PC-3 (cell line): ENCODE data around the gene IKBIP. TPM values are rescaled to one million over a fixed set of nuclear protein-coding genes. Genes with fewer than 3 reads are reported as not detected.

ENCODE experiments used
- ATAC-seq: fragments of 200-7000 bp; cut with Tn5 transposase; 2 replicates; pipeline ENCODE4 v1.9.1; 2020; ENCODE audit warnings: mild to moderate bottlenecking, moderate library complexity
- BruUV-seq: library from RNA; stranded (reverse); fragments of 400-500 nt; replicated peaks from 2 replicates; lab custom pipeline; 2021; lab: Mats Ljungman, UMichigan
- CTCF ChIA-PET: fragments of 300-600 bp; sonication (Branson Sonifier 250); formaldehyde crosslinking; loops from one replicate; lab custom pipeline; 2022; ENCODE audit warnings: antibody characterized with exemption; lab: Charles Lee
- POLR2A ChIA-PET: fragments of 300-600 bp; sonication (Branson Sonifier 250); formaldehyde crosslinking; loops from one replicate; lab custom pipeline; 2022; ENCODE audit warnings: antibody characterized with exemption; ENCODE audit not compliant: unreplicated experiment; lab: Charles Lee
- DNase-seq: peaks from one replicate; pipeline ENCODE4 v3.0.0-alpha.2; 2015
- H2AFZ ChIP-seq: fragments of 300-600 bp; sonication (generic); 2 replicates; pipeline ENCODE4 v1.6.0; 2016; ENCODE audit warnings: antibody characterized with exemption, low read length
- H3F3A ChIP-seq: fragments of 300-600 bp; sonication (generic); one replicate; pipeline ENCODE4 v1.6.0; 2017; ENCODE audit warnings: antibody characterized with exemption, low read length, control low read depth, mild to moderate bottlenecking; ENCODE audit not compliant: unreplicated experiment
- H3K27ac ChIP-seq: fragments of 300-600 bp; sonication (generic); 2 replicates; pipeline ENCODE4 v1.5.1; 2016; ENCODE audit warnings: mild to moderate bottlenecking, low read length
- H3K27me3 ChIP-seq: fragments of 300-600 bp; sonication (generic); 2 replicates; pipeline ENCODE4 v1.6.1; 2016; ENCODE audit warnings: low read length, mixed read lengths
- H3K36me3 ChIP-seq: fragments of 300-600 bp; sonication (generic); 2 replicates; pipeline ENCODE4 v1.6.1; 2016; ENCODE audit warnings: low read depth, mixed run types, low read length, mixed read lengths
- H3K4me1 ChIP-seq: fragments of 300-600 bp; sonication (generic); 2 replicates; pipeline ENCODE4 v1.5.1; 2016; ENCODE audit warnings: low read length; ENCODE audit not compliant: insufficient read depth
- H3K4me2 ChIP-seq: fragments of 300-600 bp; sonication (generic); 2 replicates; pipeline ENCODE4 v1.6.0; 2016; ENCODE audit warnings: low read length
- H3K4me3 ChIP-seq: fragments of 300-600 bp; sonication (generic); 2 replicates; pipeline ENCODE4 v1.5.1; 2016; ENCODE audit warnings: mild to moderate bottlenecking, low read length, mixed read lengths
- H3K79me2 ChIP-seq: fragments of 300-600 bp; sonication (generic); 2 replicates; pipeline ENCODE4 v1.6.1; 2017; ENCODE audit warnings: low read length, mixed read lengths
- H3K9ac ChIP-seq: fragments of 300-600 bp; sonication (generic); 2 replicates; pipeline ENCODE4 v1.6.0; 2016; ENCODE audit warnings: mild to moderate bottlenecking, low read length
- H3K9me2 ChIP-seq: fragments of 300-600 bp; sonication (generic); replicated peaks from 2 replicates; pipeline ENCODE4 v1.6.1; 2016; ENCODE audit warnings: mixed run types, low read length, mixed read lengths
- H3K9me3 ChIP-seq: fragments of 300-600 bp; sonication (generic); 2 replicates; pipeline ENCODE4 v1.6.1; 2016; ENCODE audit warnings: low read length, mixed read lengths
- H4K20me1 ChIP-seq: fragments of 300-600 bp; sonication (generic); 2 replicates; pipeline ENCODE4 v1.6.1; 2016; ENCODE audit warnings: low read length, mixed read lengths
- CTCF ChIP-seq: fragments of 300-600 bp; sonication (generic); conservative IDR thresholded peaks from 2 replicates; pipeline ENCODE4 v1.5.1; 2017; ENCODE audit warnings: antibody characterized with exemption, low read depth, mild to moderate bottlenecking, low read length
- EZH2 ChIP-seq: fragments of 300-600 bp; sonication (generic); IDR thresholded peaks from one replicate; pipeline ENCODE4 v1.6.1; 2017; ENCODE audit warnings: antibody characterized with exemption, mild to moderate bottlenecking, low read length; ENCODE audit not compliant: unreplicated experiment
- EZH2phosphoT487 ChIP-seq: fragments of 300-600 bp; sonication (generic); IDR thresholded peaks from 2 replicates; pipeline ENCODE4 v1.6.1; 2018; ENCODE audit warnings: mild to moderate bottlenecking, antibody characterized with exemption, low read length, borderline replicate concordance
- intact Hi-C: fragments of 100-400 bp; cut with micrococcal nuclease; formaldehyde crosslinking; loops from 2 replicates; pipeline ENCODE4 v1.9.0; 2023
- total RNA-seq: library from RNA; depleted of rRNA; stranded (reverse); fragments of >200 nt; gene quantifications from 2 replicates; pipeline ENCODE4 v1.2.3, GENCODE V29; 2014

Gene IKBIP
- total RNA-seq, 1 experiment from 2014 or later: 11.1 TPM

- H3K79me2 ChIP-seq: no peaks in the 10 kb centered on the region
- no peak overlapping the region for H2AFZ ChIP-seq
- no peaks in the 10 kb centered on the region; the same call in 1 of the 2 replicates for H3K36me3 ChIP-seq
- CTCF ChIA-PET: no interaction called here
- H3K27me3 ChIP-seq: no peaks in the 10 kb centered on the region
- H3K9me2 ChIP-seq: no peaks in the 10 kb centered on the region
- H3K4me1 ChIP-seq: no peaks in the 10 kb centered on the region
- no peak for TF ChIP-seq EZH2
- no peak for TF ChIP-seq EZH2phosphoT487
- TF ChIP-seq CTCF: no peak
- BruUV-seq: no TSS peak
- H3K9ac ChIP-seq: no peak overlapping the region
- no peaks in the 10 kb centered on the region for H3F3A ChIP-seq
- H3K4me3 ChIP-seq: no peak overlapping the region
- DNase-seq (no peak), ATAC-seq (no peak)
- H4K20me1 ChIP-seq: no peaks in the 10 kb centered on the region
- POLR2A ChIA-PET: no interaction called here
- H3K27ac ChIP-seq: no peak overlapping the region
- H3K4me2 ChIP-seq: no peak overlapping the region
- no peaks in the 10 kb centered on the region for H3K9me3 ChIP-seq
- intact Hi-C loops: no loop called here
Observed at GRCh38 chr12:98686603-98687002, 42.0 kb upstream of the IKBIP start.

DNA sequence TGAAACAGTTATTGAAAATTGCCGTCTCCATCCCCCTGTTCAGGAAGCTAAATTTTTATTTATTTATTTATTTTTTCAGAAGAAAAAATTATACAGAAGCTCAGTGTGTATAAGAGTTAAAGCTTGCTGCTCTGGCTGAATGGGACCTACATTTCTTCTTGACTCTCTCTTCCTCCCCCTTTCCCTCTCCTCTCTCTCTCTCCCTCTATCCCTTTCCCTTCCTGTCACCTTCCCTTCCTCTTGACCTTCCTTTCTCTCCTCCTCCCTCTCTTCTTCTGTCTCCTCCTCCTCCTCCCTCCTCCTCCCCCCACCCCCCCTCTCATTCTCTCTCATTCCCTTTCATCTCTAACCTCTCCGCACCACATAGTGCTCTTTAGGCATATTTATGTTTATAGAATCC is 39.6 kb upstream of the IKBIP start:
- H3K9me3 ChIP-seq: no peaks in the 10 kb centered on the region
- no peaks in the 10 kb centered on the region for H3K9me2 ChIP-seq
- POLR2A ChIA-PET: interaction anchor here (0.6 kb wide), 1 partner anchor 278 kb away, joined by 3 read pairs; no protein-coding TSS in a partner anchor
- H3K4me1 ChIP-seq: no peaks in the 10 kb centered on the region
- no peaks in the 10 kb centered on the region; the same call in 1 of the 2 replicates for H3K36me3 ChIP-seq
- CTCF ChIA-PET: no interaction called here
- TF ChIP-seq CTCF (no peak), EZH2 (no peak), EZH2phosphoT487 (no peak)
- H3K9ac ChIP-seq: no peak overlapping the region
- H3K4me2 ChIP-seq: no peak overlapping the region
- DNase-seq (no peak), ATAC-seq (no peak)
- no peak overlapping the region for H3K27ac ChIP-seq
- H3K27me3 ChIP-seq: no peaks in the 10 kb centered on the region
- H3K4me3 ChIP-seq: no peak overlapping the region
- intact Hi-C loops: no loop called here
- no peaks in the 10 kb centered on the region for H3F3A ChIP-seq
- H2AFZ ChIP-seq: no peak overlapping the region
- H3K79me2 ChIP-seq: no peaks in the 10 kb centered on the region
- no TSS peak for BruUV-seq
- H4K20me1 ChIP-seq: no peaks in the 10 kb centered on the region

GRCh38 chr12:98679611-98680005 is 35.0 kb upstream of the IKBIP start:
- Histone ChIP-seq H3K9me2 (no peaks in the 10 kb centered on the region), H3K27ac (no peak overlapping the region), H2AFZ (no peak overlapping the region), H3K36me3 (no peaks in the 10 kb centered on the region), H3K4me2 (no peak overlapping the region), H3K9me3 (no peaks in the 10 kb centered on the region), H3K79me2 (no peaks in the 10 kb centered on the region), H3K27me3 (no peaks in the 10 kb centered on the region), H4K20me1 (no peaks in the 10 kb centered on the region), H3F3A (no peaks in the 10 kb centered on the region), H3K4me3 (no peak overlapping the region), H3K9ac (no peak overlapping the region), H3K4me1 (no peaks in the 10 kb centered on the region)
- TF ChIP-seq EZH2: no peak
- no peak for TF ChIP-seq CTCF
- no peak for TF ChIP-seq EZH2phosphoT487
- CTCF ChIA-PET: no interaction called here
- no peak for ATAC-seq
- intact Hi-C loops: no loop called here
- no TSS peak for BruUV-seq
- POLR2A ChIA-PET: no interaction called here
- no peak for DNase-seq
